Activated T-helper 1 cell treated with anti-CD3 and anti-CD28 coated beads, Interleukin-12 subunit alpha, Interleukin-12 subunit beta, Interleukin-2, Interleukin-4 antibody, amounts not matched to agents 30 ng/mL and 10 ng/mL and 1 ng/mL, durations not matched to agents 14 hours and 24 hours and 36 hours (primary cell): ENCODE measurements around the gene EXOC8. TPM values are rescaled to one million over a fixed set of nuclear protein-coding genes. Genes with fewer than 3 reads are reported as not detected.
"Not testable (repeated sequence)": the region's sequence is repeated elsewhere in the genome, so short reads cannot be mapped to it uniquely, and the experiment has no call there.

ENCODE experiments used
- DNase-seq: peaks from one replicate; pipeline ENCODE4 v3.0.0; 2021; ENCODE audit warnings: low spot score
- H3K27ac Mint-ChIP-seq: one replicate; pipeline ENCODE4 v1.8.0; 2021; ENCODE audit warnings: mild to moderate bottlenecking, mixed read lengths
- H3K27me3 Mint-ChIP-seq: one replicate; pipeline ENCODE4 v1.8.0; 2022; ENCODE audit warnings: mild to moderate bottlenecking, moderate library complexity, mixed read lengths; ENCODE audit not compliant: insufficient read depth
- H3K36me3 Mint-ChIP-seq: one replicate; pipeline ENCODE4 v1.8.0; 2021; ENCODE audit warnings: low read depth, mixed read lengths
- H3K4me1 Mint-ChIP-seq: one replicate; pipeline ENCODE4 v1.8.0; 2021; ENCODE audit warnings: low read depth, mixed read lengths
- H3K4me3 Mint-ChIP-seq: one replicate; pipeline ENCODE4 v1.8.0; 2021; ENCODE audit warnings: mild to moderate bottlenecking, moderate library complexity, mixed read lengths
- H3K9me3 Mint-ChIP-seq: one replicate; pipeline ENCODE4 v1.8.0; 2021; ENCODE audit warnings: mixed read lengths
- intact Hi-C: fragments of 100-400 bp; cut with micrococcal nuclease; formaldehyde crosslinking; loops from one replicate; pipeline ENCODE4 v1.15.1; 2024
- total RNA-seq: library from RNA; stranded (reverse); gene quantifications from 2 replicates; pipeline ENCODE4 v1.2.3, GENCODE V29; 2022

EXOC8 gene
- total RNA-seq, 1 donor from 2014 or later: 15.6 TPM

DNA sequence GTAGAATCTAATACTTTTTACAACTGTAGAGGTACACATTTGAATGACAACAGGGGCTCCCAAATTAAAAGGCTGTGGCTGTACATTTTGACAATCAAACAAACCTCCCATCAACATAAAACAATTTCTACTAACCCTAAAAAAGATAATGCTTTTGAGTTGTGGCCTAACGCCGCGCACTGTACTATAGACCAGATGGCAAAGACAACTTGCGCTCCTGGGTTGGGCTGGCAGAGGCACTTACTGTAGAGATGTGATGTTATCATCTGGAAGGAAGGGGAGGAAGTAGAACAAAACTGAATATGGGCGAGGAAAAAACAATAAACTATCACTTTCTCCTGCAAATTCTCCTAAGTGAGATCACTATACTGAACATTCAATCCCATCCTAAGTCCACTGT, 26.5 kb upstream of the EXOC8 start:
- Mint-ChIP-seq H3K27ac (no peak overlapping the region), H3K27me3 (no peaks in the 10 kb centered on the region), H3K4me3 (no peak overlapping the region), H3K4me1 (peaks cover 5% of the 10 kb centered on the region), H3K9me3 (no peaks in the 10 kb centered on the region), H3K36me3 (peaks cover 38% of the 10 kb centered on the region)
- intact Hi-C loops: no loop called here
- DNase-seq: no peak

DNA sequence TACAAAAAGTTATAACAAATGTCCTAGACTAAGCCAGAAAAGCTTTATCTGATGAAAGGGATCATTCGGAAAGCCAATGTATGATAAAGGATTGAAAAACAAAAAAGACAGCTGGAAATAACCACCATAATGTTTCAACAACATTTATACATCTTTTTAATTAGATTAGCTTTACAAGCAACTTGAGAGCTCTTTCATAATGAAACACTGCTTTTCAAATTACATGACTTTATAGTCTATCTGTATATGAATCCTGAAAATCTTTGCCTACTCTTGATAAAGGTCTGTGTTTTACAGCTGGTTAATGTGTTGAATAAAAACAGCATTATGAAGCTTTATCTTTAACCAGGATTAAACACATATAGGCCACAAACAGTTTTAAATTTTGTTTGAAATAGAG, 26.0 kb upstream of the EXOC8 start:
- peaks cover 36% of the 10 kb centered on the region for H3K36me3 Mint-ChIP-seq
- no peaks in the 10 kb centered on the region for H3K9me3 Mint-ChIP-seq
- intact Hi-C loops: no loop called here
- H3K4me3 Mint-ChIP-seq: no peak overlapping the region
- DNase-seq: no peak
- H3K4me1 Mint-ChIP-seq: peaks cover 5% of the 10 kb centered on the region
- no peak overlapping the region for H3K27ac Mint-ChIP-seq
- H3K27me3 Mint-ChIP-seq: no peaks in the 10 kb centered on the region

DNA sequence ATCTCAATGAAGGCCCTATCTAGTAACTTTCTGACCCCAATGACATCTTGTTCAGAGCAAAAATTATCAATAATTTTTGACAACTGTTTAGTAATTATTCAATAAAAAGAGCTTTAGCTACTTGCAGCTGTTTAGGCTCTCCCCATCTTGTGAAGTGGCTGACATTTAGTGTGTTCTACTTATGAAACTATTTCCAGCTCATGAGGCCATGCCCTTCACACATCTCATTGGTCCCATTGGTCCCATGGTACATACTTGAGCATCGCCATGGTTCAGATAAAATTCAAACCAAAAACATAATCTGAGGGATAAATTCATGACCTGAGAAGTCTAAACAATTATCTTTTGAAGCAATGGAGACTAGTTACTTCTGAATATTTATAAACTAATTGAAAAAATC, 24.7 kb upstream of the EXOC8 start:
- DNase-seq: no peak
- Mint-ChIP-seq H3K27ac (no peak overlapping the region), H3K4me3 (no peak overlapping the region), H3K36me3 (peaks cover 33% of the 10 kb centered on the region), H3K4me1 (peaks cover 13% of the 10 kb centered on the region), H3K9me3 (no peaks in the 10 kb centered on the region), H3K27me3 (no peaks in the 10 kb centered on the region)
- intact Hi-C loops: no loop called here

DNA sequence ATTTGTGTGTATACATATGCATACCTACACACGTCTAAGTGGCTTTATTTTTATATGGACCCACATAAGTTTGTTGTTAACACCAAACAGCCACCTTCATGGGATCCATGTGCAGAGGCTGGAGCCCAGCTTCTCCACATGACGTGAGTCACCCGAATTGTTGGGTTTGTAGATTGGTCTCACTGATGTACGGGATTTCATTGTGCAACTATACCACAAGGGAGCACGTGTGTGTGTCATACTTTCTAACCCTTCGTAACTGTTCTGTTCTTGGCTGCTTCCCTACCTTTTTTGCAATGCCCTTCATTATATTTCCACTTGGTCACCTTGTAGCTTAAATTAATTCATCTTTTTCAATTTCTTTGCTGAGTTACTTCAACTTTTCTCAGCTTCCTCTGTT, 21.5 kb upstream of the EXOC8 start:
- intact Hi-C loops: no loop called here
- no peak for DNase-seq
- Mint-ChIP-seq H3K4me1 (peaks cover 13% of the 10 kb centered on the region), H3K36me3 (peaks cover 19% of the 10 kb centered on the region), H3K9me3 (no peaks in the 10 kb centered on the region), H3K27ac (no peak overlapping the region), H3K4me3 (no peak overlapping the region), H3K27me3 (no peaks in the 10 kb centered on the region)

DNA sequence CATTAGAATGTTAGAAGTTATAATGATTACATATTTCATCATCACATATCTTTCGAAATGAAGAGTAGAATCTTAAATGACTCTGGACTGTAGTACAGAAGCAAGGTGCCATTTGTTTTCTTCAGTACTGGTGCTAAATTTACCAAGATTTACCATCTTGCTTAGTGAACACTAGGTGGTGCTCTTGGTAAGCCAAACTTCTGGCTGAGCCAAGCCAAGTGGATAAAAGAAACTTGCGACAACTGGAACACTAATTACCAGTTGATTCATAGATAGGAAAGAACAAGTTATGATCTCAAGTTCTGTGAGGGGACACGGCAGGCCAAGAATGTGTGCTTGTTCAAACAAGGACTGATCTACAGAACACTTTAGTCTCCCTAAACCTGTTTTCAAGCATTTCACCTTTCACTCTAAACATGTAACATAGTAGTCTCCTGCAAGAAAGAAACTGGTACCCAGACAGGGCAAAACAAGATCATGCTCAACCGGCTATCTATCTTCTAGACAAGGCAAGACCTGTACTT, 20.2 kb upstream of the EXOC8 start:
- no peak for DNase-seq
- Mint-ChIP-seq H3K9me3 (no peaks in the 10 kb centered on the region), H3K4me1 (peaks cover 13% of the 10 kb centered on the region), H3K4me3 (no peak overlapping the region), H3K36me3 (peaks cover 18% of the 10 kb centered on the region), H3K27me3 (no peaks in the 10 kb centered on the region), H3K27ac (no peak overlapping the region)
- intact Hi-C loops: loop anchor here (1.0 to 2.0 kb wide), 6 partner anchors 64 to 369 kb away; partner anchors contain the start of genes EGLN1 and TSNAX

DNA sequence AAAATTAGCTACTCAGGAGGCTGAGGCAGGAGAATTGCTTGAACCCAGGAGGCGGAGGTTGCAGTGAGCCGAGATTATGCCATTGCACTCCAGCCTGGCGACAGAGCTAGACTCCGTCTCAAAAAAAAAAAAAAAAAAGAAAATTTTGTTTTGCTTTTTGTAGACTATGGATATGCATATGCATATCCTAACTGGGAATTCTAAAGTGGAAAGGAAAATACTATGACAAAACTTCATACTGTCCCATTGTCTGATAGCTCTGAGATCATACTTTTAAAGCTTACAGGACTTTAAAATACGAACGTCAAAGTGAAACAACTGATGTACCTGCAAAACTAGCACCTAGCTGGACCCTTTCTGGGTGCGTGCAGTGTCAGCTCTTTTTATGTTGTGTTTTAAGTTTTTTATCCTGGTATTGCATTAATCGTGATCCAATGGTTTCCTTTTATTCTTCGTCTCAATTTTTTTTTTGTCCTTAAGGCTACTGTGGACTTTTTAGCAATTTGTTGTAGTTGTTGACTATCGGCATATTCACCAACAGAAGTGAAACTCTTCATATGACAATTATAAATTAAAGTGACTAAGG, 19.6 kb upstream of the EXOC8 start:
- Mint-ChIP-seq H3K4me1 (peaks cover 13% of the 10 kb centered on the region), H3K9me3 (no peaks in the 10 kb centered on the region), H3K27ac (no peak overlapping the region), H3K36me3 (peaks cover 18% of the 10 kb centered on the region), H3K4me3 (no peak overlapping the region), H3K27me3 (no peaks in the 10 kb centered on the region)
- intact Hi-C loops: loop anchor here (2.0 kb wide), 1 partner anchor 370 kb away; no protein-coding TSS in a partner anchor
- no peak for DNase-seq

DNA sequence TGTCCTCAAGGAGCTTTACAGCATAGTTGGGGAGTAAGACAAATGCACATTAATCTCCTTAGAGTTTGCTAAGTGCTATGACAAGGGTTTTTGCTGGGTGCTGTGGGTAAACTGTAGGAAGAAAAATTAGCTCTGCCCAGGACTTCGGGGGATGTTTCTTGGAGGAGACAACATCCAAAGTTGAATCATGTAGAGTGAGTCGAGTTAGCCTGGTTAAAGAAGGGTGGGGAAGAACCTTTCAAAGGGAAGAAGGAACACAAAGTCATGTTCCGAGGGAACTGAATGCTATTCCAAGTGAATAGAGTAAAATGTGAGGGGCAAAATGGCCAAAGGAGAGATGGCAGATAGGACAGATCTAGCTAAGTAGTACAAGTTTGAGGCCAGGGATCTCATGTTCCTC, 17.5 kb upstream of the EXOC8 start:
- peaks cover 11% of the 10 kb centered on the region for H3K36me3 Mint-ChIP-seq
- intact Hi-C loops: no loop called here
- peaks cover 8% of the 10 kb centered on the region for H3K4me1 Mint-ChIP-seq
- no peak overlapping the region for H3K27ac Mint-ChIP-seq
- DNase-seq: no peak
- H3K9me3 Mint-ChIP-seq: no peaks in the 10 kb centered on the region
- H3K4me3 Mint-ChIP-seq: no peak overlapping the region
- H3K27me3 Mint-ChIP-seq: no peaks in the 10 kb centered on the region

DNA sequence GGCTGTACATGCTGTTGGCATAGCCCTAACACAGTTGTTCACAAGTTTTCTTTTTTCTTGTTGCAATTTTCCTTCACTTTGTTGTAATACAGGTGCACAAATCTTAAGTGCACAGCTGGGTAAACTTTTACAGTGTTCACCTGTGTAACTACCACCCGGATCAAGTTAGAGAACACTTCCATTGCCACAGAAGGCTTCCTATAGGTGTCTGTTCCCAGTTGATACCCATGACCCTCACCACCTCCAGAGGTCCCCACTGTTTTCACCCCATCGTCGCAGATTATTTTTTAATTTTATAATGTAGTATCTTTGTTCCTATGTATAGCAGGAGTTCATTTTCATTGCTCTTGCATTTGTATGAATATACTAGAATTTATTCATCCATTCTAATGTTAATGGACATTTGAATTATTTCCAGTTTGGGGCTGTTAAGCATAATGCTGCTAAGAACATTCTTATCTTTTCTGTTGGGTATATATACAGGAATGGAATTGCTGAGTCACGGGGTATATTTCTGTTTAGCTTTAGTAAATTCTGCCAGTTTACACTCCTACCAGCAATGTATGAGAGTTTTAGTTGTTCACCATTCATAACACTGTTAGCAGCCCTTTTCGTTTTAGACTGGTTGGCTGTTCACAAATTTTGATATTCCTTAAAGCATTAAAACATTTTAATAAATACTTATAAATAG, 16.8 kb upstream of the EXOC8 start:
- Mint-ChIP-seq H3K36me3 (peaks cover 13% of the 10 kb centered on the region), H3K9me3 (no peaks in the 10 kb centered on the region), H3K27me3 (no peaks in the 10 kb centered on the region), H3K4me1 (peaks cover 8% of the 10 kb centered on the region), H3K4me3 (no peak overlapping the region), H3K27ac (no peak overlapping the region)
- intact Hi-C loops: no loop called here
- DNase-seq: no peak

DNA sequence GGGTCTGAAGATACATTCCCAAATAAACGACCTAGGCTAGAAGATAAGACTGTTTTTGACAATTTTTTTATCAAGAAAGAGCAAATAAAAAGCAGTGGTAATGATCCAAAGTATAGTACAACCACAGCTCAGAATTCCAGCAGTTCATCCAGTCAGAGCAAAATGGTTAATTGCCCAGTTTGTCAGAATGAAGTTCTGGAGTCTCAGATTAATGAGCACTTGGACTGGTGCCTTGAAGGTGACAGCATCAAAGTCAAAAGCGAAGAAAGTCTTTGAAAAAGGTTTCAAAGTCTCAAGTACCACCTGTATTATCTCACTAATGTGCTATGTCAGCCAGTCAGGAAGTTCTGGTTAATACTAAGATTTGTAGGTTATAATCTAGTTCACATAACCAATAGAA, 15.4 kb upstream of the EXOC8 start:
- no peak for DNase-seq
- Mint-ChIP-seq H3K4me1 (peaks cover 7% of the 10 kb centered on the region), H3K4me3 (no peak overlapping the region), H3K9me3 (no peaks in the 10 kb centered on the region), H3K36me3 (peaks cover 14% of the 10 kb centered on the region), H3K27me3 (no peaks in the 10 kb centered on the region), H3K27ac (no peak overlapping the region)
- intact Hi-C loops: no loop called here

DNA sequence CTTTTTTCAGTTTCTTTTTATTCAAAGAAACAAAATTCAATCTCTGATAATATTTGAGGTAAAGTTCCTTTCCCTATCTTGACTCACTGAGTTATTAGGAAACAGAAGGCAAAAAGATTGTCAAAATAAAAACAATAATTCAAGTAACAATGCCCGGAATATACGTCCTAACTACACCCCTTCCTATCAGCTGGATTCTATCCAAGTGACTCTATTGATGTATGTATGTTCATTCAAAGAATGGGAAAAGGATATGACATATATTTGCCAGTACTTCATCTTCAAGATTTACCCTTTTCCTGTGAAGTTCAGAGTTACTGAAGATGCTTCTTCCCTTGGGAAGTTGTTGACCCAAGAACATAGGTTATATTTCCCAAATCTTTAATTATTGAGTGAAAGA, 14.2 kb upstream of the EXOC8 start:
- H3K27ac Mint-ChIP-seq: no peak overlapping the region
- no peak for DNase-seq
- intact Hi-C loops: no loop called here
- H3K4me1 Mint-ChIP-seq: no peaks in the 10 kb centered on the region
- H3K9me3 Mint-ChIP-seq: no peaks in the 10 kb centered on the region
- peaks cover 14% of the 10 kb centered on the region for H3K36me3 Mint-ChIP-seq
- H3K27me3 Mint-ChIP-seq: no peaks in the 10 kb centered on the region
- no peak overlapping the region for H3K4me3 Mint-ChIP-seq

DNA sequence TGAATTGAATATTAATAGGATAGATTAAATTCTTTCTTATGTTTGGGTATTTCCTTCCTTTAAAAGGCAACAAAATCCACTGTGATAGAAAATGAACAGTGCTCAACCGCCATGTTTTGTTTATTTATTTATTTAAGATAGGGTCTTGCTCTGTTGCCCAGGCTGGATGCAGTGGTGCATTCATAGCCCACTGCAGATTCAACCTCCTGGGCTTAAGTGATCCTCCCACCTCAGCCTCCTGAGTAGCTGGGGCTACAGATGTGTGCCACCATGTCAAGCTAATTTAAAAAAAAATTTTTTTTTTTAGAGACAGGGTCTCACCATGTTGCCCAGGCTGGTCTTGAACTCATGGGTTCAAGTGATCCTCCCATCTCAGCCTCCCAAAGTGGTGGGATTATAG, 11.2 kb upstream of the EXOC8 start:
- H3K27ac Mint-ChIP-seq, intact Hi-C loops, H3K27me3 Mint-ChIP-seq, DNase-seq, H3K9me3 Mint-ChIP-seq, H3K4me3 Mint-ChIP-seq, H3K4me1 Mint-ChIP-seq: not testable (repeated sequence)
- peaks cover 13% of the 10 kb centered on the region for H3K36me3 Mint-ChIP-seq

DNA sequence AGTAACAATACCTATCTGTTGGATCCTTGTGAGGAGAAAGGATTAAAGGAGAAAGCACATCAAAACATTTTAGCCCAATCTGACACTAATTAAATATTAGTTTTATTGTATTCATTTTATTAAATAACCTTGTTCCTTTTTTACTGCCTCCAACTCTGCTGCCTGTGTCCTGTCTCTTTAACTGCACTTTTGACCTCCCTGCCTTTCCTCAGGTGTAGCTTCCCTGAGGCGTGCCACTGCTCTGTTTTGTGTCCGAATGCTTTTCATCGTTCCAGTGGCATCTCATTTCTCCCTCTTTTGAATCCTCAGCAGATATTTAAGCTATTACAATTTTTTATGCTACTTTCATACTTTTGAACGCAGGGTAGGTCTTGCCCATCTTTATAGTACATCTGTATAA, 10.8 kb upstream of the EXOC8 start:
- no peaks in the 10 kb centered on the region for H3K4me1 Mint-ChIP-seq
- H3K9me3 Mint-ChIP-seq: no peaks in the 10 kb centered on the region
- H3K27ac Mint-ChIP-seq: no peak overlapping the region
- no peak for DNase-seq
- H3K27me3 Mint-ChIP-seq: no peaks in the 10 kb centered on the region
- H3K36me3 Mint-ChIP-seq: peaks cover 14% of the 10 kb centered on the region
- intact Hi-C loops: no loop called here
- no peak overlapping the region for H3K4me3 Mint-ChIP-seq

DNA sequence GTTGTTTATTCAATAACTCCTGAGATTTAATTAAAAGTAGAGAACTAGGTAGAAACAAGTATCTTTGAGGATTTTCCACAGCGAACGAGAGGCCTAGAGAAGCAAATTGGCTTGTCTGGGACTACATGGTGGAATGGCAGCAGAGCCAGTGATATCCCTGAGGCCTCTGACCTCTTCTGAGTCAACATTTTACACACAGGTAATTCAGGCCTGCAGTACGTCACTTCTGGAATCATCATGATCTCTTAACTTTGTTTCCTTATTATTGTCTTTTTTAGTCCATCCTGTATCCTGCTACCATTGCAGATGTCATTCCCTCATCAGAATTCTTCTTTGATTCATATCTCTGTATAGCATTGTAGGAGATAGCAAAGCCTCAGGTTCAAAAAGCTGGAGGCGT, 10.3 kb upstream of the EXOC8 start:
- Mint-ChIP-seq H3K27ac (no peak overlapping the region), H3K4me1 (no peaks in the 10 kb centered on the region), H3K4me3 (no peak overlapping the region), H3K9me3 (no peaks in the 10 kb centered on the region), H3K27me3 (no peaks in the 10 kb centered on the region), H3K36me3 (peaks cover 15% of the 10 kb centered on the region)
- intact Hi-C loops: no loop called here
- no peak for DNase-seq
